ACC112 (cell line): Measurements from ENCODE around the gene TCAP.

Experiments
- H2AFZ ChIP-seq: fragments of 200-600 bp; sonication (generic); one replicate; pipeline ENCODE4 v1.6.0; 2017; ENCODE audit warnings: antibody characterized with exemption, low read length; ENCODE audit not compliant: unreplicated experiment
- H3K27ac ChIP-seq: fragments of 200-600 bp; sonication (generic); 2 replicates; pipeline ENCODE4 v1.5.1; 2014; ENCODE audit warnings: low read depth, mild to moderate bottlenecking, antibody characterized with exemption, low read length, moderate library complexity
- H3K27me3 ChIP-seq: fragments of 200-600 bp; sonication (generic); 2 replicates; pipeline ENCODE4 v1.6.1; 2014; ENCODE audit warnings: mild to moderate bottlenecking, antibody characterized with exemption, low read length, moderate library complexity, mixed read lengths; ENCODE audit not compliant: insufficient read depth
- H3K36me3 ChIP-seq: fragments of 200-600 bp; sonication (generic); 2 replicates; pipeline ENCODE4 v1.6.1; 2016; ENCODE audit warnings: mild to moderate bottlenecking, antibody characterized with exemption, low read length, moderate library complexity, mixed read lengths; ENCODE audit not compliant: insufficient read depth
- H3K4me1 ChIP-seq: fragments of 200-600 bp; sonication (generic); one replicate; pipeline ENCODE4 v1.6.1; 2016; ENCODE audit warnings: low read length, mixed read lengths; ENCODE audit not compliant: insufficient read depth, unreplicated experiment, control insufficient read depth
- H3K4me3 ChIP-seq: fragments of 200-600 bp; sonication (generic); 2 replicates; pipeline ENCODE4 v1.5.1; 2014; ENCODE audit warnings: mild to moderate bottlenecking, low read depth, low read length
- H3K79me2 ChIP-seq: fragments of 200-600 bp; sonication (generic); one replicate; pipeline ENCODE4 v1.6.0; 2016; ENCODE audit warnings: low read length; ENCODE audit not compliant: control insufficient read depth, unreplicated experiment, insufficient read depth

TCAP gene

DNA sequence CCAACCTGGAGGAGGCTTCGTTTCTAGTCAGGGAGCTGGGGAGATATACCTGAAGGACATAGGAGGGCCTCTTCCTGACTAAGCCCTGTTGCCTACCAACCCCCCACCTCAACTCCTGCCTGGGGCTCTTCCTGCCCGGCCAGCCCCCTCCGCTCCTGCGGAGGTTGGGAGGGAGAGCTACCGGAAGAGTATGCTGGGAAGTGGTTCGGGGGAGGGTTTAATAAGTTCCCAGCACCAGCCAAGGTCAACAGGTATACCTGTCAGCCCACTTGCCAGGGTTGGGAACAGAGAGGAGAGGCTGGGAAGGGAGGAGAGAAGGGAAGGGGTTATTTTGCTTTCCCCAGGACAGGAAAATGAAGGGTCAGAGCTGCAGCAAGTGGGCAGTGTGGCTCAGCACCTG is 33.7 kb upstream of the TCAP start:
- H3K4me3 ChIP-seq: no peak overlapping the region
- no peaks in the 10 kb centered on the region for H3K79me2 ChIP-seq
- no peaks in the 10 kb centered on the region for H3K36me3 ChIP-seq
- no peak overlapping the region for H2AFZ ChIP-seq
- H3K27me3 ChIP-seq: peaks cover 32% of the 10 kb centered on the region
- peaks cover 8% of the 10 kb centered on the region for H3K4me1 ChIP-seq
- H3K27ac ChIP-seq: no peak overlapping the region

DNA sequence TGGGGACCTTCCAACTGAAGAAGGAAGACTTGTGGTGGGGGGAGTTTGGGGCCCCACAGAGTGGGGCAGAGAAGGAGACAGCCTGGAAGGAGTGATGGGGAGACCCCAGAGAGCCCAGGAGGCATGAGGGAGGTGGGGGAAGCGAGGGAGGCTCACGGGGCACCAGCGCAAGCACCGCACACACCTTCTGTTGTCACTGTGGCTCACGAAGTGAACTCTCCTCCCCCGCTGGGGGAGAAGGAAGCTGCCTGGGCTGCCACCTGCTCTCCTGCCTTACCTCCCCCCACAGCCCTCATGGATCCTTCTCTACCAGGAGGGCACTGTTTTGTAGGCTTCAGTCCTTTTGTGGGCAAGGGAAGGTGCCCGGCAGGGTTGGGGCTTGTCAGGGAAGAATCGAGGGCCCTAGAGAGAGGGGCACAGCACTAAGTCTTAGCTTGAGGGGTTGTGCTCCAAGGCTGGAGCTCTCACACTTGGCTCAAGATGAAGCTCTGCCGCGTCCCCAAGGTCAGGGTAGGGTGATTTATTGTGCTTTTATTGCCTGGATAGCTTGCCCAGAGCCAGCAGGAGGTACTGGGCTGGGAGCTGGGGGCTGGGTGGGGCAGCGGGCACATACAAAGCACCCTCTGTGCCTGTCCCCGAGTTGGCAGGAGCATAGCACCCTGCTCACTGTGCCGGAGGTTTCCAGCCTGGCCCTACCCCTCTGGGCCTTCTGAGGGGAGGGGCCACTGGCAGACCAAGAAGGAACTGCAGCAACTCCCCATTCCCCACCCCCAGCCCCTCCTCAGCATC is 32.8 kb upstream of the TCAP start:
- Histone ChIP-seq H3K79me2 (no peaks in the 10 kb centered on the region), H3K4me3 (no peak overlapping the region), H2AFZ (no peak overlapping the region), H3K36me3 (no peaks in the 10 kb centered on the region), H3K27ac (no peak overlapping the region), H3K4me1 (peaks cover 5% of the 10 kb centered on the region), H3K27me3 (peaks cover 23% of the 10 kb centered on the region)

DNA sequence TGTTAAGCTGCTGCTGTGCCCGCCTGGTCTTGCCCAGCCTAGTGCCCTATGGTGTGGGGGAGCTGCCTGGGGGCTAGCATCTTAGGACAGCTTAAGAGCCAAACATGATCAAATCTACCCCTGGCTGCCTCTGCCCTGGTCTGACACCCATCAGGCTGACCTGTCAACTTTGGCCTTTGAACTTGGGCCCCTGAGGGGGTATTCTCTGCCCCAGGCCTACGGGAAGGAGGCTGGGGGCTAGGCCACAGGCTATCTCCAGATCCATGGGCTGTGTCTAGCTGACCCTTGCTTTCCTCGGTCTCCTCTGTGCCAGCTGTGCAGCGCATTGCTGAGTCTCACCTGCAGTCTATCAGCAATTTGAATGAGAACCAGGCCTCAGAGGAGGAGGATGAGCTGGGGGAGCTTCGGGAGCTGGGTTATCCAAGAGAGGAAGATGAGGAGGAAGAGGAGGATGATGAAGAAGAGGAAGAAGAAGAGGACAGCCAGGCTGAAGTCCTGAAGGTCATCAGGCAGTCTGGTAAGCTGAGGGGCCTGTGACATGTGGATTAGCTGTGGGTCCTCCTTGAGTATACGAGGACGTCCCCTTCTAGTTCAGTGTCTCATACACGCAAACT is 31.5 kb upstream of the TCAP start:
- H3K4me3 ChIP-seq: no peak overlapping the region
- no peak overlapping the region for H2AFZ ChIP-seq
- peaks cover 9% of the 10 kb centered on the region for H3K27me3 ChIP-seq
- H3K36me3 ChIP-seq: no peaks in the 10 kb centered on the region
- H3K79me2 ChIP-seq: peaks cover 11% of the 10 kb centered on the region
- H3K4me1 ChIP-seq: peaks cover 12% of the 10 kb centered on the region
- H3K27ac ChIP-seq: no peak overlapping the region

DNA sequence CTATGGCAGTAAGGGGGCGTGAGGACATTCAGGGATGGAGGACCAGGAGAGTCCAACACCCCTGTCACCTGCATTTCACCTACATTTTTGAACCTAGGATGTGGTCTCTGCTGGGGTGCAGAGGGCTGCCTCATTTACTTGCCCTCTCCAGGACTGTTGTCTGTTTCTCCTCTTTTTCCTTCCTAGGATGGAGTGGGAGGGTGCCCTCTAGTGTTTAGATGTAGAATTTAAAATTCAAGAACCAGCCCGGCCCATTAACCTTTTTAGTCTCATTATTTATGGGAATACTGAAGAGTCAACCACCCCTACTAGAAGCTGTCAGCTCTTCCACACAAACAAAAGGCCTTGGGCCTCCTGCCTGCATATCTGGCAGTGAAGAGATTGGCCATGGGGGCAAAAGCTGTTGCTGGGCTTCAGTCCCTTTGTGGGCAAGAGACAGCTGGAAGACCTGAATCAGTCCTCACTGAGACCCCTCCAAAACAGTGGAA is 30.7 kb upstream of the TCAP start:
- Histone ChIP-seq H3K27ac (no peak overlapping the region), H3K4me1 (peaks cover 14% of the 10 kb centered on the region), H3K27me3 (peaks cover 5% of the 10 kb centered on the region), H3K79me2 (peaks cover 18% of the 10 kb centered on the region), H2AFZ (no peak overlapping the region), H3K36me3 (no peaks in the 10 kb centered on the region), H3K4me3 (no peak overlapping the region)

DNA sequence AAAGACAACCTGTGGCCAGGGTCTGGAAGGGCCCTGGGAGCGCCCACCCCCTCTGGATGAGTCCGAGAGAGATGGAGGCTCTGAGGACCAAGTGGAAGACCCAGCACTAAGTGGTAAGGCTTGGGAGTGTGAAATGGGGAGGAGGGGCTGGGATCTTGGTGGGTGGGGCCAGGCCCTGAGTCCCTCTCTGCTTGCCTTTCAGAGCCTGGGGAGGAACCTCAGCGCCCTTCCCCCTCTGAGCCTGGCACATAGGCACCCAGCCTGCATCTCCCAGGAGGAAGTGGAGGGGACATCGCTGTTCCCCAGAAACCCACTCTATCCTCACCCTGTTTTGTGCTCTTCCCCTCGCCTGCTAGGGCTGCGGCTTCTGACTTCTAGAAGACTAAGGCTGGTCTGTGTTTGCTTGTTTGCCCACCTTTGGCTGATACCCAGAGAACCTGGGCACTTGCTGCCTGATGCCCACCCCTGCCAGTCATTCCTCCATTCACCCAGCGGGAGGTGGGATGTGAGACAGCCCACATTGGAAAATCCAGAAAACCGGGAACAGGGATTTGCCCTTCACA is 29.5 kb upstream of the TCAP start:
- H3K27ac ChIP-seq: no peak overlapping the region
- H2AFZ ChIP-seq: no peak overlapping the region
- peaks cover 5% of the 10 kb centered on the region for H3K27me3 ChIP-seq
- no peaks in the 10 kb centered on the region for H3K36me3 ChIP-seq
- H3K4me1 ChIP-seq: peaks cover 22% of the 10 kb centered on the region
- peaks cover 29% of the 10 kb centered on the region for H3K79me2 ChIP-seq
- no peak overlapping the region for H3K4me3 ChIP-seq

DNA sequence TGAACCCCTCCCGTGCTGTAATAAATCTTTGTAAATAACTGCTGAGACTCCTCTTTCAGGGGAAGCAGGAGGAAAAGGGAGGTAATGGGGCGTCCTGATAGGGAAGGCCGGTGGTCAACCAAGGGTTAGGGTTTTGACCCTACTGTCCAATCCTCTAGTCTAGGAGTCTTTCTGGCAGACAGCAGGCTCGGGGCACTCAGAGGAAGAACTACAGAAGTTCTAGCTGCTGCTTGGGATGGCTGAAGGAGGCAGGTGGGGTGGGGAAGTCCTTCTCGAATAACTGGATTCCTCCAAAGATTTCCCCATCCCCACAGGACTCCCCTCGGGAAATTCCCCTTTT is 28.6 kb upstream of the TCAP start:
- H2AFZ ChIP-seq: no peak overlapping the region
- peaks cover 25% of the 10 kb centered on the region for H3K4me1 ChIP-seq
- H3K27me3 ChIP-seq: peaks cover under 1% of the 10 kb centered on the region; the same call in 1 of the 2 replicates
- H3K36me3 ChIP-seq: no peaks in the 10 kb centered on the region
- no peak overlapping the region for H3K27ac ChIP-seq
- peak overlapping the region; percentile 89 for H3K4me3 ChIP-seq
- peaks cover 36% of the 10 kb centered on the region for H3K79me2 ChIP-seq

DNA sequence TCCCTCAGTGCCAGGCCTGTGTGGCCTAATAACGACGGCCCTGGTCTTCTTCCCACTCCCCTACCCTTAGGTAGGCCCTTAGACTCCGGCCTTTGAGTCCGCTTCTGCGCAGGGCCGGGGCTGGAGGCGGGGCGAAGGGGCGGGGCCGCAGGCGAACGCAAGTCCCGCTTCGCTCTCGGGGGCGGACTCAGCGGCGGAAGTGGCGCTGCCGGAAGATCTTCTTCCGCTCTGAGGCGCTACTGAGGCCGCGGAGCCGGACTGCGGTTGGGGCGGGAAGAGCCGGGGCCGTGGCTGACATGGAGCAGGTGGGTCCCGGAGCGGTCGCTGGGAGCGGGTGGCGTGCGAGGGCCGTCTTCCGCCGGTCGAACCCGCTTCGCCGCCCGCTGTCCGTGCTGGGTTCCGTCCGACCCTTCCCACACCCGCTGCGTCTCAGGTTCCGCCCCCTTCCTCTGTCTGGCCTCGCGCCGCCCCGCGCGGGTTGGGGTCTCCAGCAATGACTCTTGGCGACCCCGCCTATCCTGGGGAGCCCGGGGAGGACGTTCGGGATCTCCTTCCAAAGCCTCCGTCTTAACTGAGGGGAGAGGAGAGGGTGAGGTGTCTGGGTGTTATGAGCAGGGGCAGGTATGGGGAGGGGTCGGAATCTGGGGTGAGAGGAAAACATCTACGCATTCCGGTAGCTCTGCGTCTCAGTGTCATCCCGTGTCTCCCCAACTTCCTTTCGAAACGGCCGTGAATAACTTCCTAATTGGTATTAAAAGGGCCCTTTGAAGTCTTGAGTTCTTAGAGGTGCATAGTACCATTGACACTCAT is 28.0 kb upstream of the TCAP start, which contains the start of gene STARD3:
STARD3 (plus strand) TSS at position 218 of the 810 bp plus-strand sequence. CDS start 16,388 bp downstream, outside the sequence.
- Histone ChIP-seq H3K79me2 (peaks cover 36% of the 10 kb centered on the region), H2AFZ (peak within 1 kb of the TSS; percentile 74), H3K27ac (peak within 1 kb of the TSS; percentile 29; the same call in 1 of the 2 replicates), H3K4me3 (peak within 1 kb of the TSS; percentile 89), H3K27me3 (no peaks in the 10 kb centered on the region), H3K4me1 (peaks cover 25% of the 10 kb centered on the region), H3K36me3 (no peaks in the 10 kb centered on the region)

DNA sequence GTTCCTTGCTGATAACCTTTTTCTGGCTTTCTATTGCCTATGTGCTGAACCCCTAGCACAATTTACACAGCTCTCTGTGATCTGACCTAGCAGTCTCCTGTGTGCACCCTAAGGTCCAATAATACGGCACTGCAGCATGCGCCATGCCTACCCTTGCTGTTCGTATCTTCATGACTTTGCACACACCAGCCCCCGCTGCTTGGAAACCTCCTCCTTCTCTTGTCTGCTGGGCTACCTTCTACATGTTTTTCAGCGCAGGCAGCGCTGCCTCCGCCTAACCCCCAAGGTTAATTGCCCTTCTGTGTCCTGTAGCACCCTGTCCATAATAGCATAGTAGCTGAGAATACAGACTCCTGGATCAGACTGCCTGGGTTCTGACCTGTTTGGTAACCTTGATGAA is 26.8 kb upstream of the TCAP start:
- H3K27me3 ChIP-seq: no peaks in the 10 kb centered on the region
- no peak overlapping the region for H2AFZ ChIP-seq
- H3K4me1 ChIP-seq: peaks cover 32% of the 10 kb centered on the region
- H3K27ac ChIP-seq: no peak overlapping the region
- no peaks in the 10 kb centered on the region for H3K36me3 ChIP-seq
- H3K79me2 ChIP-seq: peaks cover 44% of the 10 kb centered on the region
- H3K4me3 ChIP-seq: peak overlapping the region; percentile 89

DNA sequence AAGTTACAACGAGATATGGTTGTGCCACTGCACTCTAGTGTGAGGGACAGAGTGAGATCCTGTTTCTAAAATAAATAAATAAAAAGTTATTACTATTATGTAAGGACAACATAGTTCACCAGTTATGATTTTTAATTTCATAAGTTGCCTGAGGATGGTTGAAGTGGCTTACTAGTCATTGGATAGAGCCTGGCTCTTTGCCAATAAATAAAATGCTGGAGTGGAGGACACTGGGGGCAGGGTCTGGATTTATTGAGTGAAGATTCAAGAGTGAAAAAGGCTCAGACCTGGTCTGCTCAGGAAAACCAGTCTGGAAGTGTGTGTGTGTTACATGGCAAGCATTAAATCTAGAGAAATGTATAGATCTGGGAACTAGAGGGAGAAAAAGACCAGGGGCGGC is 26.1 kb upstream of the TCAP start:
- Histone ChIP-seq H3K4me3 (no peak overlapping the region; the same call in 1 of the 2 replicates), H3K27ac (no peak overlapping the region), H3K4me1 (peaks cover 36% of the 10 kb centered on the region), H3K27me3 (no peaks in the 10 kb centered on the region), H3K79me2 (peaks cover 51% of the 10 kb centered on the region), H3K36me3 (no peaks in the 10 kb centered on the region), H2AFZ (no peak overlapping the region)
